HG02759 (cell line): ENCODE results near the gene RNU1-1.
"Not testable (repeated sequence)": the region's sequence is repeated elsewhere in the genome, so short reads cannot be mapped to it uniquely, and the experiment has no call there.

Experiments used
- ATAC-seq: cut with Tn5 transposase; IDR thresholded peaks from one replicate; pipeline ENCODE4 v1.9.1; 2021; ENCODE audit warnings: mild to moderate bottlenecking, moderate library complexity; ENCODE audit not compliant: unreplicated experiment

RNU1-1 gene

GRCh38 chr1:16498047-16498446, 16.0 kb downstream of the RNU1-1 start:
- not testable (repeated sequence) for ATAC-seq

- ATAC-seq = not testable (repeated sequence)
Observed at GRCh38 chr1:16497474-16497904, 16.6 kb downstream of the RNU1-1 start.

- ATAC-seq = not testable (repeated sequence)
Observed at GRCh38 chr1:16493731-16494130, 20.4 kb downstream of the RNU1-1 start.

GRCh38 chr1:16492937-16493336, 21.1 kb downstream of the RNU1-1 start:
- not testable (repeated sequence) for ATAC-seq

- ATAC-seq = no peak
Observed at GRCh38 chr1:16491056-16491675, 22.9 kb downstream of the RNU1-1 start.

- ATAC-seq = not testable (repeated sequence)
Observed at GRCh38 chr1:16489195-16489880, 24.7 kb downstream of the RNU1-1 start.

- ATAC-seq = not testable (repeated sequence)
Observed at GRCh38 chr1:16487011-16487410, 27.1 kb downstream of the RNU1-1 start.

GRCh38 chr1:16486316-16486715, 27.8 kb downstream of the RNU1-1 start:
- ATAC-seq = not testable (repeated sequence)

GRCh38 chr1:16484931-16485330, 29.2 kb downstream of the RNU1-1 start:
- ATAC-seq = no peak

- no peak for ATAC-seq
Observed at GRCh38 chr1:16484501-16484835, 29.6 kb downstream of the RNU1-1 start.

GRCh38 chr1:16483639-16484500, 30.2 kb downstream of the RNU1-1 start:
- not testable (repeated sequence) for ATAC-seq

GRCh38 chr1:16483146-16483545, 30.9 kb downstream of the RNU1-1 start:
- not testable (repeated sequence) for ATAC-seq

GRCh38 chr1:16478091-16478490, 36.0 kb downstream of the RNU1-1 start:
- no peak for ATAC-seq

GRCh38 chr1:16475771-16476770, 38.0 kb downstream of the RNU1-1 start:
- not testable (repeated sequence) for ATAC-seq

GRCh38 chr1:16474891-16475290, 39.2 kb downstream of the RNU1-1 start:
- not testable (repeated sequence) for ATAC-seq

GRCh38 chr1:16474166-16474800, 39.8 kb downstream of the RNU1-1 start:
- no peak for ATAC-seq

GRCh38 chr1:16468558-16468957, 45.5 kb downstream of the RNU1-1 start:
- no peak for ATAC-seq

- ATAC-seq = no peak
Observed at GRCh38 chr1:16464917-16465625, 49.0 kb downstream of the RNU1-1 start.
